H1 (cell line): ENCODE measurements around the gene ACCS. TPM values are rescaled to one million over a fixed set of nuclear protein-coding genes. Genes with fewer than 3 reads are reported as not detected.

Source experiments
- CTCF ChIA-PET: fragments of 300-600 bp; sonication (Branson Sonifier 250); formaldehyde crosslinking; loops from one replicate; lab custom pipeline; 2021; ENCODE audit not compliant: partially characterized antibody; lab: Charles Lee
- POLR2A ChIA-PET: fragments of 300-600 bp; sonication (Branson Sonifier 250); formaldehyde crosslinking; loops from one replicate; lab custom pipeline; 2021; ENCODE audit warnings: inconsistent platforms; ENCODE audit not compliant: partially characterized antibody; lab: Charles Lee
- DNase-seq, 2 experiments: peaks; one replicate each; pipeline versions ENCODE4 v3.0.0 to v3.0.0-alpha.2; 2010 to 2022; ENCODE audit warnings: low spot score in 2 of 2, low read depth in 1 of 2, mixed read lengths in 1 of 2
- FAIRE-seq: peaks from 2 replicates; lab custom pipeline; 2011; peaks lifted over from hg19 to GRCh38; lab: Jason Lieb, UNC
- H2AFZ ChIP-seq: 2 replicates; pipeline ENCODE4 v1.8.1; 2012; ENCODE audit warnings: low read length, inconsistent platforms
- H2AK5ac ChIP-seq: 2 replicates; pipeline ENCODE4 v1.6.1; 2013; ENCODE audit warnings: low read depth, low read length
- H2BK120ac ChIP-seq: replicated peaks from 2 replicates; pipeline ENCODE3; 2013; ENCODE audit warnings: low read depth, low read length, inconsistent platforms
- H2BK12ac ChIP-seq: 2 replicates; pipeline ENCODE4 v1.6.1; 2013; ENCODE audit warnings: low read depth, low read length
- H2BK15ac ChIP-seq: 2 replicates; pipeline ENCODE4 v1.6.1; 2013; ENCODE audit warnings: low read length
- H2BK20ac ChIP-seq: 2 replicates; pipeline ENCODE4 v1.6.1; 2013; ENCODE audit warnings: low read length
- H2BK5ac ChIP-seq: 2 replicates; pipeline ENCODE4 v1.6.1; 2013; ENCODE audit warnings: low read depth, low read length
- H3K14ac ChIP-seq: 2 replicates; pipeline ENCODE4 v1.6.1; 2013; ENCODE audit warnings: inconsistent platforms; ENCODE audit not compliant: insufficient read length
- H3K18ac ChIP-seq: 2 replicates; pipeline ENCODE4 v1.6.1; 2013; ENCODE audit warnings: low read length; ENCODE audit errors: extremely low read depth
- H3K23ac ChIP-seq: 2 replicates; pipeline ENCODE4 v1.6.1; 2013; ENCODE audit warnings: inconsistent platforms; ENCODE audit not compliant: insufficient read length
- H3K23me2 ChIP-seq: 2 replicates; pipeline ENCODE4 v1.6.1; 2013; ENCODE audit warnings: low read depth, low read length
- H3K27ac ChIP-seq: 2 replicates; pipeline ENCODE4 v1.6.1; 2011; ENCODE audit warnings: low read depth, low read length, inconsistent platforms
- H3K27me3 ChIP-seq, 4 experiments: replicated peaks in 1 of 4; 1 replicate in 1 of 4; 2 replicates in 3 of 4; pipeline versions ENCODE4 v1.6.1 to v1.8.1; 2011 to 2013; ENCODE audit warnings: low read length in 3 of 4, mild to moderate bottlenecking in 3 of 4, inconsistent platforms in 2 of 4, mixed read lengths in 2 of 4, moderate library complexity in 1 of 4; ENCODE audit not compliant: control insufficient read depth in 3 of 4, insufficient read depth in 3 of 4; ENCODE audit errors: extremely low read depth in 1 of 4
- H3K36me3 ChIP-seq, 4 experiments: 2 replicates each; pipeline versions ENCODE4 v1.6.1 to v1.8.1; 2011 to 2013; ENCODE audit warnings: mild to moderate bottlenecking in 4 of 4, low read length in 3 of 4, moderate library complexity in 2 of 4, control low read depth in 1 of 4, inconsistent platforms in 1 of 4; ENCODE audit not compliant: insufficient read depth in 4 of 4, control insufficient read depth in 2 of 4
- H3K4ac ChIP-seq: replicated peaks from 2 replicates; pipeline ENCODE3; 2013; ENCODE audit warnings: low read length, low read depth, mixed read lengths, inconsistent platforms; ENCODE audit not compliant: insufficient read length
- H3K4me1 ChIP-seq, 4 experiments: replicated peaks in 1 of 4; 1 replicate in 1 of 4; 2 replicates in 3 of 4; pipeline versions ENCODE4 v1.6.1 to v1.8.1; 2011 to 2013; ENCODE audit warnings: low read length in 3 of 4, inconsistent platforms in 2 of 4, mixed read lengths in 1 of 4; ENCODE audit not compliant: insufficient read depth in 4 of 4, control insufficient read depth in 3 of 4
- H3K4me2 ChIP-seq, 2 experiments: 2 replicates each; pipeline versions ENCODE4 v1.6.1 to v1.8.1; 2011 to 2013; ENCODE audit warnings: low read depth in 2 of 2, low read length in 2 of 2, control low read depth in 1 of 2, inconsistent platforms in 1 of 2, mild to moderate bottlenecking in 1 of 2; ENCODE audit not compliant: insufficient read depth in 1 of 2
- H3K4me3 ChIP-seq, 4 experiments: fragments of 200-600, 300-600 bp in 1 of 4; sonication (generic), shearing (Covaris generic), sonication (Bioruptor Twin) in 1 of 4; 2 replicates each; pipeline versions ENCODE4 v1.5.1 to v1.8.1; 2011 to 2016; ENCODE audit warnings: low read length in 4 of 4, low read depth in 3 of 4, control low read depth in 2 of 4, inconsistent platforms in 2 of 4, mild to moderate bottlenecking in 2 of 4, mixed read lengths in 1 of 4, moderate library complexity in 1 of 4; ENCODE audit not compliant: insufficient read depth in 2 of 4; ENCODE audit errors: extremely low read depth in 1 of 4
- H3K56ac ChIP-seq: replicated peaks from 2 replicates; pipeline ENCODE3; 2013; ENCODE audit warnings: low read depth, mild to moderate bottlenecking, mixed read lengths, low read length, inconsistent platforms; ENCODE audit not compliant: insufficient read length
- H3K79me1 ChIP-seq: 2 replicates; pipeline ENCODE4 v1.6.1; 2013; ENCODE audit warnings: low read depth, low read length, control low read depth
- H3K79me2 ChIP-seq, 2 experiments: 2 replicates each; pipeline versions ENCODE4 v1.6.1 to v1.8.1; 2012 to 2013; ENCODE audit warnings: low read length in 2 of 2, mild to moderate bottlenecking in 2 of 2, inconsistent platforms in 1 of 2; ENCODE audit not compliant: insufficient read depth in 2 of 2, control insufficient read depth in 1 of 2
- H3K9ac ChIP-seq, 4 experiments: replicated peaks in 1 of 4; 1 replicate in 1 of 4; 2 replicates in 3 of 4; pipeline versions ENCODE4 v1.6.1 to v1.8.1; 2011 to 2013; ENCODE audit warnings: low read depth in 3 of 4, low read length in 3 of 4, control low read depth in 2 of 4, mild to moderate bottlenecking in 2 of 4, moderate library complexity in 2 of 4, inconsistent platforms in 1 of 4; ENCODE audit errors: extremely low read depth in 1 of 4
- H3K9me3 ChIP-seq, 2 experiments: 2 replicates each; pipeline versions ENCODE4 v1.6.1 to v1.8.1; 2012 to 2013; ENCODE audit warnings: mild to moderate bottlenecking in 2 of 2, moderate library complexity in 2 of 2, control low read depth in 1 of 2, inconsistent platforms in 1 of 2, low read depth in 1 of 2, low read length in 1 of 2, mixed read lengths in 1 of 2; ENCODE audit not compliant: insufficient read depth in 2 of 2
- H4K20me1 ChIP-seq, 2 experiments: replicated peaks in 1 of 2; 2 replicates each; pipeline versions ENCODE3 to v1.8.1; 2011 to 2013; ENCODE audit warnings: inconsistent platforms in 2 of 2, low read length in 2 of 2, mild to moderate bottlenecking in 1 of 2; ENCODE audit not compliant: insufficient read depth in 2 of 2, control insufficient read depth in 1 of 2
- H4K5ac ChIP-seq: 2 replicates; pipeline ENCODE4 v1.6.1; 2013; ENCODE audit warnings: low read length, low read depth, mixed read lengths, inconsistent platforms; ENCODE audit not compliant: insufficient read length
- H4K8ac ChIP-seq: 2 replicates; pipeline ENCODE4 v1.8.0; 2013; ENCODE audit warnings: mild to moderate bottlenecking, moderate library complexity, low read length, inconsistent platforms; ENCODE audit not compliant: insufficient read depth; ENCODE audit errors: extremely low read depth
- H4K91ac ChIP-seq: replicated peaks from 2 replicates; pipeline ENCODE3; 2013; ENCODE audit warnings: low read length, mixed read lengths, inconsistent platforms; ENCODE audit not compliant: insufficient read length
- CHD1 ChIP-seq: IDR thresholded peaks from 2 replicates; pipeline ENCODE4 v1.6.1; 2012; ENCODE audit warnings: low read depth, low read length, improper control_type of control experiment
- EGR1 ChIP-seq: IDR thresholded peaks from 2 replicates; pipeline ENCODE4 v1.6.1; 2011; ENCODE audit warnings: low read depth, low read length, borderline replicate concordance
- EP300 ChIP-seq, 2 experiments: IDR thresholded peaks; 1 replicate in 1 of 2; 2 replicates in 1 of 2; pipeline ENCODE4 v1.6.1; 2011 to 2012; ENCODE audit warnings: low read depth in 2 of 2, low read length in 2 of 2, mild to moderate bottlenecking in 2 of 2, borderline replicate concordance in 1 of 2, inconsistent platforms in 1 of 2, moderate library complexity in 1 of 2
- EZH2 ChIP-seq: fragments of 200-600 bp; sonication (generic); IDR thresholded peaks from 2 replicates; pipeline ENCODE4 v1.7.1; 2012; ENCODE audit warnings: low read depth, mild to moderate bottlenecking, moderate library complexity, low read length, inconsistent platforms; ENCODE audit not compliant: severe bottlenecking
- YY1 ChIP-seq: IDR thresholded peaks from 2 replicates; pipeline ENCODE4 v1.6.1; 2011; ENCODE audit warnings: low read depth, mild to moderate bottlenecking, low read length
- WGBS, 2 experiments: shearing (Covaris generic) in 1 of 2; methylation state at CpG; one replicate each; pipeline versions ENCODE4 v1.1.6 to v1.1.7; 2013 to 2015; ENCODE audit warnings: low lambda C conversion rate in 2 of 2, mixed read lengths in 2 of 2, inconsistent platforms in 1 of 2, low coverage in 1 of 2, missing lambda C conversion rate in 1 of 2; ENCODE audit not compliant: insufficient replicate concordance in 2 of 2, insufficient coverage in 1 of 2, insufficient read length in 1 of 2; ENCODE audit errors: extremely low coverage in 1 of 2, missing lambda C conversion rate in 1 of 2; 5-methylcytosine and 5-hydroxymethylcytosine counted together
- polyA plus RNA-seq, 7 experiments: library from polyadenylated mRNA; depleted of rRNA in 3 of 7; stranded (reverse) in 5 of 7; unstranded in 2 of 7; fragments of >200 nt in 5 of 7; fragments of 200-250 nt in 2 of 7; gene quantifications; 1 replicate in 5 of 7; 2 replicates in 1 of 7; 4 replicates in 1 of 7; pipeline versions ENCODE4 v1.2.1 to v1.2.3, GENCODE V29; 2011 to 2013; ENCODE audit warnings: missing spikeins in 2 of 7, mixed read lengths in 2 of 7
- total RNA-seq: library from RNA; stranded (reverse); fragmentation: NEBNext Ultra II Directional; extraction: Animal tissue kit (Norgen Biotek cat#: 25700); gene quantifications from 2 replicates; pipeline ENCODE4 v1.2.1, GENCODE V29; 2021

The ACCS gene
- total and polyA plus RNA-seq, 2 of the 8 experiments (the other 6 are each of a cell fraction or from before 2014, with no cell fraction given): 6.0 to 8.0 TPM

- Histone ChIP-seq H2AK5ac (no peak overlapping the region), H3K4me2 (no peak overlapping the region), H3K79me1 (no peaks in the 10 kb centered on the region), H3K23ac (no peak overlapping the region), H2AFZ (no peak overlapping the region), H2BK20ac (no peak overlapping the region), H4K5ac (no peak overlapping the region), H3K27ac (no peak overlapping the region), H3K23me2 (peaks cover 9% of the 10 kb centered on the region), H3K9me3 (no peaks in the 10 kb centered on the region; a peak in 1 of 4 replicates), H3K56ac (no peak overlapping the region), H4K91ac (no peak overlapping the region), H2BK15ac (no peak overlapping the region), H3K4ac (no peak overlapping the region), H4K20me1 (no peaks in the 10 kb centered on the region), H3K4me3 (no peak overlapping the region), H4K8ac (no peak overlapping the region), H3K14ac (no peak overlapping the region), H3K36me3 (no peaks in the 10 kb centered on the region), H3K9ac (no peak overlapping the region), H3K79me2 (no peaks in the 10 kb centered on the region), H3K18ac (no peak overlapping the region), H2BK120ac (no peak overlapping the region), H3K4me1 (peaks cover 2 to 7% (median 4%) of the 10 kb centered on the region in 4 experiments), H2BK5ac (no peak overlapping the region), H2BK12ac (no peak overlapping the region), H3K27me3 (peaks cover 0 to 4% (median 2%) of the 10 kb centered on the region in 4 experiments; a peak in 3 of 7 replicates)
- WGBS, 2 experiments: 96% methylated on average over 2 of the region's 2 CpGs; no CpG with 5 or more reads in 1 of the 2 experiments
- FAIRE-seq (no peak), DNase-seq (no peak)
- ChIA-PET POLR2A (no interaction called here), CTCF (interaction anchor here (0.9 to 2.9 kb wide), 6 partner anchors 11 to 178 kb away, joined by 3 to 16 read pairs (median 4); partner anchors contain the start of gene EXT2)
- no peak for TF ChIP-seq EGR1
- TF ChIP-seq EP300 (IDR thresholded peaks at IDR 0.05; ENCODE audit: borderline replicate concordance in 1 of 2, low read depth in 2 of 2, low read length in 2 of 2): no peak
- no peak for TF ChIP-seq EZH2
- TF ChIP-seq YY1: no peak
- TF ChIP-seq CHD1: no peak
Measured at GRCh38 chr11:44068180-44068579, 2.1 kb downstream of the ACCS start.
